Measurements from ENCODE around the gene PPL.

Gene PPL

GRCh38 chr16:4927661-4928060, 9.3 kb downstream of the PPL start:
- Histone ChIP-seq H2AFZ (ENCODE audit: low read length) (no peak overlapping the region), H3K79me2 (ENCODE audit: insufficient read depth, low read length) (no peaks in the 10 kb centered on the region), H3K4me3 (ENCODE audit: low read depth, low read length, poor library complexity, severe bottlenecking) (no peak overlapping the region), H3K4me2 (ENCODE audit: low read length) (no peak overlapping the region), H3K36me3 (ENCODE audit: insufficient read depth, low read length) (peaks cover 5% of the 10 kb centered on the region; the same call in 1 of the 2 replicates), H3K27ac (ENCODE audit: low read depth, low read length, poor library complexity, severe bottlenecking) (no peak overlapping the region), H4K20me1 (ENCODE audit: insufficient read depth, low read length) (no peaks in the 10 kb centered on the region), H3K4me1 (ENCODE audit: insufficient read depth, low read length, severe bottlenecking) (no peaks in the 10 kb centered on the region), H3K27me3 (ENCODE audit: insufficient read depth, low read length) (peaks cover 11% of the 10 kb centered on the region; the same call in 1 of the 2 replicates), H3K9me2 (ENCODE audit: low read depth, low read length) (no peaks in the 10 kb centered on the region), H3K9ac (ENCODE audit: low read length) (no peak overlapping the region), H3F3A (ENCODE audit: insufficient read depth, low read length) (no peaks in the 10 kb centered on the region), H3K9me3 (ENCODE audit: low read length) (peaks cover 8% of the 10 kb centered on the region)
- TF ChIP-seq EZH2 (IDR thresholded peaks at IDR 0.05; ENCODE audit: borderline replicate concordance, low read length) = no peak

- TF ChIP-seq CTCF (IDR thresholded peaks at IDR 0.05; ENCODE audit: low read length) (no peak), EZH2 (IDR thresholded peaks at IDR 0.05; ENCODE audit: borderline replicate concordance, low read length) (no peak)
- no peaks in the 10 kb centered on the region for H3K9me2 ChIP-seq (ENCODE audit: low read depth, low read length)
- no peaks in the 10 kb centered on the region for H3F3A ChIP-seq (ENCODE audit: insufficient read depth, low read length)
- H3K4me2 ChIP-seq (ENCODE audit: low read length) = no peak overlapping the region
- H4K20me1 ChIP-seq (ENCODE audit: insufficient read depth, low read length) = no peaks in the 10 kb centered on the region
- H3K27me3 ChIP-seq (ENCODE audit: insufficient read depth, low read length) = peaks cover 11% of the 10 kb centered on the region; the same call in 1 of the 2 replicates
- H3K4me3 ChIP-seq (ENCODE audit: low read depth, low read length, poor library complexity, severe bottlenecking) = no peak overlapping the region
- no peak overlapping the region for H2AFZ ChIP-seq (ENCODE audit: low read length)
- H3K9ac ChIP-seq (ENCODE audit: low read length) = no peak overlapping the region
- no peaks in the 10 kb centered on the region for H3K4me1 ChIP-seq (ENCODE audit: insufficient read depth, low read length, severe bottlenecking)
- peaks cover 8% of the 10 kb centered on the region for H3K9me3 ChIP-seq (ENCODE audit: low read length)
- H3K27ac ChIP-seq (ENCODE audit: low read depth, low read length, poor library complexity, severe bottlenecking) = no peak overlapping the region
- H3K79me2 ChIP-seq (ENCODE audit: insufficient read depth, low read length) = no peaks in the 10 kb centered on the region
- peaks cover 5% of the 10 kb centered on the region; the same call in 1 of the 2 replicates for H3K36me3 ChIP-seq (ENCODE audit: insufficient read depth, low read length)
Measured at GRCh38 chr16:4926928-4927327, 10.0 kb downstream of the PPL start.

GRCh38 chr16:4925791-4926190, 11.2 kb downstream of the PPL start:
- H3K9me2 ChIP-seq (ENCODE audit: low read depth, low read length) = no peaks in the 10 kb centered on the region
- H3K79me2 ChIP-seq (ENCODE audit: insufficient read depth, low read length) = no peaks in the 10 kb centered on the region
- H3F3A ChIP-seq (ENCODE audit: insufficient read depth, low read length) = no peaks in the 10 kb centered on the region
- no peaks in the 10 kb centered on the region for H3K4me1 ChIP-seq (ENCODE audit: insufficient read depth, low read length, severe bottlenecking)
- H3K9ac ChIP-seq (ENCODE audit: low read length) = no peak overlapping the region
- H3K36me3 ChIP-seq (ENCODE audit: insufficient read depth, low read length) = peaks cover 5% of the 10 kb centered on the region; the same call in 1 of the 2 replicates
- TF ChIP-seq CTCF (IDR thresholded peaks at IDR 0.05; ENCODE audit: low read length) = no peak
- TF ChIP-seq EZH2 (IDR thresholded peaks at IDR 0.05; ENCODE audit: borderline replicate concordance, low read length) = no peak
- H3K27me3 ChIP-seq (ENCODE audit: insufficient read depth, low read length) = peaks cover 11% of the 10 kb centered on the region; the same call in 1 of the 2 replicates
- H3K4me2 ChIP-seq (ENCODE audit: low read length) = no peak overlapping the region
- H3K4me3 ChIP-seq (ENCODE audit: low read depth, low read length, poor library complexity, severe bottlenecking) = no peak overlapping the region
- no peaks in the 10 kb centered on the region for H4K20me1 ChIP-seq (ENCODE audit: insufficient read depth, low read length)
- H3K9me3 ChIP-seq (ENCODE audit: low read length) = peaks cover 8% of the 10 kb centered on the region
- H3K27ac ChIP-seq (ENCODE audit: low read depth, low read length, poor library complexity, severe bottlenecking) = no peak overlapping the region
- H2AFZ ChIP-seq (ENCODE audit: low read length) = no peak overlapping the region

GRCh38 chr16:4925293-4925607, 11.7 kb downstream of the PPL start:
- Histone ChIP-seq H3K4me3 (ENCODE audit: low read depth, low read length, poor library complexity, severe bottlenecking) (no peak overlapping the region), H3K4me1 (ENCODE audit: insufficient read depth, low read length, severe bottlenecking) (no peaks in the 10 kb centered on the region), H3K27ac (ENCODE audit: low read depth, low read length, poor library complexity, severe bottlenecking) (no peak overlapping the region), H3K79me2 (ENCODE audit: insufficient read depth, low read length) (no peaks in the 10 kb centered on the region), H3K4me2 (ENCODE audit: low read length) (no peak overlapping the region), H3K9me2 (ENCODE audit: low read depth, low read length) (no peaks in the 10 kb centered on the region), H3K36me3 (ENCODE audit: insufficient read depth, low read length) (peaks cover 5% of the 10 kb centered on the region; the same call in 1 of the 2 replicates), H3F3A (ENCODE audit: insufficient read depth, low read length) (no peaks in the 10 kb centered on the region), H3K27me3 (ENCODE audit: insufficient read depth, low read length) (peaks cover 11% of the 10 kb centered on the region; the same call in 1 of the 2 replicates), H2AFZ (ENCODE audit: low read length) (no peak overlapping the region), H4K20me1 (ENCODE audit: insufficient read depth, low read length) (no peaks in the 10 kb centered on the region), H3K9ac (ENCODE audit: low read length) (no peak overlapping the region), H3K9me3 (ENCODE audit: low read length) (peaks cover 8% of the 10 kb centered on the region)
- TF ChIP-seq CTCF (IDR thresholded peaks at IDR 0.05; ENCODE audit: low read length) (no peak), EZH2 (IDR thresholded peaks at IDR 0.05; ENCODE audit: borderline replicate concordance, low read length) (no peak)

Measured in OCI-LY1 (cell line).